Mesendoderm (in vitro differentiated cells): ENCODE data around the gene SIAH3.
A peak's percentile ranks its signal among the peaks of the same experiment; 100 is the strongest.

Experiments used
- DNase-seq: peaks from one replicate; pipeline ENCODE4 v3.0.0; 2013
- H2AK5ac ChIP-seq: 2 replicates; pipeline ENCODE4 v1.6.1; 2013; ENCODE audit warnings: low read length, inconsistent platforms
- H2BK120ac ChIP-seq: 2 replicates; pipeline ENCODE4 v1.6.1; 2013; ENCODE audit warnings: low read depth, mild to moderate bottlenecking, low read length, moderate library complexity, mixed read lengths
- H2BK15ac ChIP-seq: replicated peaks from 2 replicates; pipeline ENCODE4 v1.6.1; 2013; ENCODE audit warnings: low read depth, mild to moderate bottlenecking, moderate library complexity
- H2BK5ac ChIP-seq: 2 replicates; pipeline ENCODE4 v1.6.1; 2013; ENCODE audit warnings: low read length, inconsistent platforms
- H3K18ac ChIP-seq: 2 replicates; pipeline ENCODE4 v1.6.1; 2013; ENCODE audit warnings: mild to moderate bottlenecking, low read length, mixed read lengths
- H3K23ac ChIP-seq: one replicate; pipeline ENCODE4 v1.6.1; 2013; ENCODE audit warnings: low read length
- H3K27ac ChIP-seq: 2 replicates; pipeline ENCODE4 v1.5.1; 2013; ENCODE audit warnings: low read depth, mild to moderate bottlenecking, inconsistent platforms, low read length, moderate library complexity
- H3K27me3 ChIP-seq: 2 replicates; pipeline ENCODE4 v1.6.1; 2013; ENCODE audit warnings: low read length, control low read depth, mild to moderate bottlenecking, inconsistent platforms; ENCODE audit not compliant: insufficient read depth, poor library complexity
- H3K36me3 ChIP-seq: 2 replicates; pipeline ENCODE4 v1.6.1; 2013; ENCODE audit warnings: low read length, inconsistent platforms; ENCODE audit not compliant: control insufficient read depth, insufficient read depth
- H3K4ac ChIP-seq: one replicate; pipeline ENCODE4 v1.6.1; 2013; ENCODE audit warnings: low read depth, mild to moderate bottlenecking, low read length, moderate library complexity
- H3K4me1 ChIP-seq: 2 replicates; pipeline ENCODE4 v1.6.1; 2013; ENCODE audit warnings: low read depth, low read length, inconsistent platforms; ENCODE audit not compliant: control insufficient read depth
- H3K4me2 ChIP-seq: 2 replicates; pipeline ENCODE4 v1.6.1; 2013; ENCODE audit warnings: low read length
- H3K4me3 ChIP-seq: 2 replicates; pipeline ENCODE4 v1.5.1; 2013; ENCODE audit warnings: mild to moderate bottlenecking, low read length
- H3K56ac ChIP-seq: one replicate; pipeline ENCODE4 v1.6.1; 2013; ENCODE audit warnings: low read length
- H3K79me1 ChIP-seq: 2 replicates; pipeline ENCODE4 v1.6.1; 2013; ENCODE audit warnings: low read length, inconsistent platforms
- H3K79me2 ChIP-seq: 2 replicates; pipeline ENCODE4 v1.6.1; 2013; ENCODE audit warnings: mild to moderate bottlenecking, low read length; ENCODE audit not compliant: control insufficient read depth, insufficient read depth
- H3K9ac ChIP-seq: 2 replicates; pipeline ENCODE4 v1.6.1; 2013; ENCODE audit warnings: low read length, inconsistent platforms
- H4K5ac ChIP-seq: one replicate; pipeline ENCODE4 v1.6.1; 2013; ENCODE audit warnings: low read length
- H4K8ac ChIP-seq: one replicate; pipeline ENCODE4 v1.6.1; 2013; ENCODE audit warnings: low read depth, mild to moderate bottlenecking, control low read depth, low read length, moderate library complexity
- WGBS: extraction: QIAGEN DNeasy Blood & Tissue Kit; methylation state at CpG from one replicate; pipeline ENCODE4 v1.1.7; 2013; ENCODE audit warnings: low lambda C conversion rate, missing lambda C conversion rate; ENCODE audit not compliant: insufficient coverage; ENCODE audit errors: extremely low coverage; 5-methylcytosine and 5-hydroxymethylcytosine counted together

The SIAH3 gene

DNA sequence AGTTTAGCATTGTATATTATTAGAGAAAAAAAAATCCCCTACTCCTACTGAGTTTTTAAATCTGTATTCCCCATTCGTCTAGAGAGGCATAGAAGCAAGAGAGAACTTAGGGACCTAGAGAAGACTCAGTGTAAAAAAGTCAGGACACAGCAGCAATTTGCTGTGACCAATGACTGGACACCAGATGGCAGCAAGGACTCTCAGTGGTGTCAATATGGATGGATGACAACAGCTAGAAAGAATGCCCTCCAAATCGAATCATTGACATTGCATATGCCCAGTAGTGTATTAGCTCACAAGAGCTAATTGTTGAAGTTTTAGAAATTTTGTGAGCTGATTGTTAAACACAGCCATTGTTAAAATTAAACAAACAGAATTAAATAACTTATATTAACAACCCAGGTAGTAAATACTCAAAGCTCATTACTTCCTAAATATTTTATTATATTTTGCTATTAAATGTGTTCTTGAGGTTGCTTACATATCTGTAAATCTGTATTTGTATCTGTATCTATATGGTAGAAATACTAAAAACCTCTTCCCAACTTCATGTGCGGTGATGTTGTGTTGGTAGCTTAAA lies 43.9 kb downstream of the SIAH3 start:
- no peak overlapping the region for H3K56ac ChIP-seq
- no peaks in the 10 kb centered on the region for H3K36me3 ChIP-seq
- no peak overlapping the region for H3K4me3 ChIP-seq
- H4K5ac ChIP-seq, result no peak overlapping the region
- no peaks in the 10 kb centered on the region for H3K27me3 ChIP-seq
- peak; percentile 93 for DNase-seq
- H3K4me1 ChIP-seq, result no peaks in the 10 kb centered on the region
- no peak overlapping the region for H3K23ac ChIP-seq
- H3K18ac ChIP-seq, result no peak overlapping the region
- H3K79me1 ChIP-seq, result no peaks in the 10 kb centered on the region
- no peak overlapping the region for H2AK5ac ChIP-seq
- no peak overlapping the region for H3K27ac ChIP-seq
- no peak overlapping the region for H2BK5ac ChIP-seq
- H2BK120ac ChIP-seq, result no peak overlapping the region
- H2BK15ac ChIP-seq, result no peak overlapping the region
- H3K79me2 ChIP-seq, result no peaks in the 10 kb centered on the region
- no peak overlapping the region for H3K9ac ChIP-seq
- no peak overlapping the region for H3K4ac ChIP-seq
- H4K8ac ChIP-seq, result no peak overlapping the region
- H3K4me2 ChIP-seq, result no peak overlapping the region
- no CpG with 5 or more reads among the region's 3 CpGs for WGBS

DNA sequence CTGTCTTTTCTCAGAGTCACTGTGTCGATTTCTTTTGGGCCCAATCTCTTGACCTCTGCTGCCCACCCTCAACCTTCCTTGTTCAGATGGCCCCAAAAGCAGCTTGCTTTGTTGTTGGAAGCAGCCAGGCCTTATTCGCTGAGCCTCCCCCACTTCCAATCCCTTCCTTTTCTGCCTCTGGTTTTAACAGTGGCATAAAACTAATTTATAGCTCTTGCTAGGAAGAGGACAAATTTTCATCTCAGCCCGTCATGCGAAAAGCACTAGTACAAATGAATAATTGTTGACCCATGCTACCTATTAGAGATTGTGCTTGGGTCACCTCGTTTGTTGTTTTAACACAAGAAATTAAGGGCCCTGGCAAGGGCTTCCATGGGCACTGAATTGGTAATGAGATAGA lies 51.1 kb downstream of the SIAH3 start:
- no peak overlapping the region for H3K4me3 ChIP-seq
- H3K9ac ChIP-seq, result no peak overlapping the region
- no peak overlapping the region for H3K23ac ChIP-seq
- H3K79me2 ChIP-seq, result no peaks in the 10 kb centered on the region
- WGBS, result no CpG with 5 or more reads among the region's 5 CpGs
- H3K79me1 ChIP-seq, result no peaks in the 10 kb centered on the region
- no peaks in the 10 kb centered on the region for H3K36me3 ChIP-seq
- no peaks in the 10 kb centered on the region for H3K4me1 ChIP-seq
- DNase-seq, result no peak
- no peak overlapping the region for H3K27ac ChIP-seq
- no peak overlapping the region for H2BK15ac ChIP-seq
- no peak overlapping the region for H3K56ac ChIP-seq
- H4K8ac ChIP-seq, result no peak overlapping the region
- no peak overlapping the region for H4K5ac ChIP-seq
- no peak overlapping the region for H3K18ac ChIP-seq
- H2BK5ac ChIP-seq, result no peak overlapping the region
- H3K4me2 ChIP-seq, result no peak overlapping the region
- H2AK5ac ChIP-seq, result no peak overlapping the region
- H2BK120ac ChIP-seq, result no peak overlapping the region
- H3K4ac ChIP-seq, result no peak overlapping the region
- H3K27me3 ChIP-seq, result no peaks in the 10 kb centered on the region

DNA sequence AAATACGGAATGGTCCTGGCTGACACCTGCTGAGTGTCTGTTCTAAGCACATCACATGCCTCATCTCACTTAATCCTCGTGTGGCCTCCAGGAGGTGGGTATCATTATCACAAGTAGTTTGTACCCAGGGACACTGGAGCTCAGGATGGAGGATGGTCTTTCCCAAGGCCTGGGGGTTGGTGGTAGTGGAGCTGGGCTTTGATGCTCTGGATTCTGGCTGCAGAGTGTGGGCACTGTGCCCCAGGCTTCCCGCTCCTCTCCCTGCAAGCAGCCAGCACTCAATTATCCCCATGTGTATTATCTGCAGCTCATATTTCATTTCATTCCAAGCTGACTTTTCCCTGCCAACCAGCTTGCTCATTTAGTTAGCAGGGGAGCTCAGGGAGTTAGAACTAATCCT lies 52.1 kb downstream of the SIAH3 start:
- no peak overlapping the region for H4K5ac ChIP-seq
- no peak overlapping the region for H2BK120ac ChIP-seq
- no peak overlapping the region for H2BK5ac ChIP-seq
- H3K4me3 ChIP-seq, result no peak overlapping the region
- no peaks in the 10 kb centered on the region for H3K27me3 ChIP-seq
- H2AK5ac ChIP-seq, result no peak overlapping the region
- H3K36me3 ChIP-seq, result no peaks in the 10 kb centered on the region
- no peak overlapping the region for H3K18ac ChIP-seq
- H3K4me2 ChIP-seq, result no peak overlapping the region
- H3K79me1 ChIP-seq, result no peaks in the 10 kb centered on the region
- no peak overlapping the region for H3K9ac ChIP-seq
- no peak for DNase-seq
- no peak overlapping the region for H3K27ac ChIP-seq
- H3K4me1 ChIP-seq, result no peaks in the 10 kb centered on the region
- H3K23ac ChIP-seq, result no peak overlapping the region
- H3K79me2 ChIP-seq, result no peaks in the 10 kb centered on the region
- H3K4ac ChIP-seq, result no peak overlapping the region
- no peak overlapping the region for H2BK15ac ChIP-seq
- H3K56ac ChIP-seq, result no peak overlapping the region
- WGBS, result no CpG with 5 or more reads among the region's 3 CpGs
- H4K8ac ChIP-seq, result no peak overlapping the region

DNA sequence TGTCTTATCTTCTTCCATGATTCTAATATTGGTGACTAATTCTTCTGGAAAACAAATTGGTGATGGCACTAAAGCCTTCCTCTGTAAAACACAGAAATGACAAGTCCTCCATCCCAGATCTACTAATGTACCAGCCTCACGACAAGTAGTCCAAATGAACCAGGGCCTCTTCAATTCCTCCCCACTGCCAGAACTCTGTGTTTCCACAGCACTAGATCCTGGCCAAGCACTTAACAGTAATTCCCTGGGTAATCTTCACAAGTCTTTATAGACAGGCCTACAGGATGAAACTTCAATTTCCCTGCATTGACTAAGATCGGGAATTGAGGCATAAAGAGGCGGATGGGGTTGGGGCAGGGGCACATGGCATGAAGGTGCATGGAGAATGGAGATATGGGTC lies 52.7 kb downstream of the SIAH3 start:
- H3K79me1 ChIP-seq, result no peaks in the 10 kb centered on the region
- H3K27ac ChIP-seq, result no peak overlapping the region
- H4K5ac ChIP-seq, result no peak overlapping the region
- no peak overlapping the region for H3K23ac ChIP-seq
- H3K56ac ChIP-seq, result no peak overlapping the region
- H3K18ac ChIP-seq, result no peak overlapping the region
- no peaks in the 10 kb centered on the region for H3K79me2 ChIP-seq
- H3K9ac ChIP-seq, result no peak overlapping the region
- H3K4me2 ChIP-seq, result no peak overlapping the region
- no peak overlapping the region for H3K4ac ChIP-seq
- no peak overlapping the region for H4K8ac ChIP-seq
- H3K36me3 ChIP-seq, result no peaks in the 10 kb centered on the region
- no peak overlapping the region for H2AK5ac ChIP-seq
- no peak overlapping the region for H2BK5ac ChIP-seq
- H2BK120ac ChIP-seq, result no peak overlapping the region
- H2BK15ac ChIP-seq, result no peak overlapping the region
- no peak overlapping the region for H3K4me3 ChIP-seq
- no peaks in the 10 kb centered on the region for H3K4me1 ChIP-seq
- WGBS, result no CpG with 5 or more reads among the region's 3 CpGs
- DNase-seq, result no peak
- H3K27me3 ChIP-seq, result no peaks in the 10 kb centered on the region

DNA sequence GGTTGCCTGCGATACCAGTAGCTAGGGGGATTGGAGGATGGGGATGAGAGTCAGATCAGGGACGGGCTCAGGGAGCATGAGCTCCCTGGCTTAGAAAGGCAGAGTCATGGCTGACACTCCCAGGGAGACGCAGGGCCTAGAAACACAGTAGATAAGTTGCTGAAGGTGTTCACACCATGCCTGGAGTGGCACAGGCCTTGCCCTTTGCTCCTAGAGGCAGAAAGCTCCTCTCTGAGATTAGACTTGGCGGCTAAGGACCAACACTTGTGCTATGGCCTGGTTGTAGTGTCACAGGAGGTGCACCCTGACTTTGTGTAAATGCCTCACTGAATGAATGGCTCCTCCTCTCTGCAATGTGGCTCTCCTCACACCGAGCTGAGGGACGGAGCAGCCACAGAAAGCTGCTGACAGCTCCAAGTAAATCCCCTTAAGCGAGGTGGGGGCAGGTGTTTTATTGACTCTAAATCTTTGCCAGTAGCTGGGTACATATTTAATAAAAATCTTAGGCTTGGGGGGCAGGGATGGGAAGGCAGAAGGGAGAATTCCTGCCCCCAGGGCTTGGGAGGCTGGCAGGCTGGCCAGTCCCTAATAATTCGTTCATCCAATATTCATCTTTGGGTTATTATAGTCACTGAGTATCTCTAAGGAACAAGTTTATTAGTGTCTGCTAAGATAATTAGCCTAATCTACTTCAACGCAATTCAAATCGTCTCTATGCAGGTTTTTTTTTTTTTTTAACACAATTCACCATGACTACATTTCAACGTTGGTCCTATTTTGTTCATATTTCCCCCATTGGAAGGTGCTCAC lies 54.9 kb downstream of the SIAH3 start:
- Histone ChIP-seq H3K4me1 (peaks cover 3% of the 10 kb centered on the region), H3K4ac (no peak overlapping the region), H3K23ac (no peak overlapping the region), H3K9ac (no peak overlapping the region), H3K56ac (no peak overlapping the region), H3K4me3 (no peak overlapping the region), H2AK5ac (no peak overlapping the region), H3K18ac (no peak overlapping the region), H2BK5ac (no peak overlapping the region), H3K27ac (no peak overlapping the region), H3K79me1 (no peaks in the 10 kb centered on the region), H4K5ac (no peak overlapping the region), H3K27me3 (no peaks in the 10 kb centered on the region), H3K36me3 (no peaks in the 10 kb centered on the region), H2BK120ac (no peak overlapping the region), H3K4me2 (no peak overlapping the region), H4K8ac (no peak overlapping the region), H3K79me2 (no peaks in the 10 kb centered on the region), H2BK15ac (no peak overlapping the region)
- no peak for DNase-seq
- no CpG with 5 or more reads among the region's 11 CpGs for WGBS
